C1 segment of cervical spinal cord (tissue), 14 donors: ENCODE data around the gene DAB2IP.

Experiments
- DNase-seq, 14 donors: peaks; one replicate each; lab custom pipeline; 2025; lab: John Stamatoyannopoulos, UW

DAB2IP gene

GRCh38 chr9:121743441-121744001, 92.1 kb downstream of the DAB2IP start:
- DNase-seq: peak in 12 of 14 donors; percentile 40 to 90 (median 60)

DNA sequence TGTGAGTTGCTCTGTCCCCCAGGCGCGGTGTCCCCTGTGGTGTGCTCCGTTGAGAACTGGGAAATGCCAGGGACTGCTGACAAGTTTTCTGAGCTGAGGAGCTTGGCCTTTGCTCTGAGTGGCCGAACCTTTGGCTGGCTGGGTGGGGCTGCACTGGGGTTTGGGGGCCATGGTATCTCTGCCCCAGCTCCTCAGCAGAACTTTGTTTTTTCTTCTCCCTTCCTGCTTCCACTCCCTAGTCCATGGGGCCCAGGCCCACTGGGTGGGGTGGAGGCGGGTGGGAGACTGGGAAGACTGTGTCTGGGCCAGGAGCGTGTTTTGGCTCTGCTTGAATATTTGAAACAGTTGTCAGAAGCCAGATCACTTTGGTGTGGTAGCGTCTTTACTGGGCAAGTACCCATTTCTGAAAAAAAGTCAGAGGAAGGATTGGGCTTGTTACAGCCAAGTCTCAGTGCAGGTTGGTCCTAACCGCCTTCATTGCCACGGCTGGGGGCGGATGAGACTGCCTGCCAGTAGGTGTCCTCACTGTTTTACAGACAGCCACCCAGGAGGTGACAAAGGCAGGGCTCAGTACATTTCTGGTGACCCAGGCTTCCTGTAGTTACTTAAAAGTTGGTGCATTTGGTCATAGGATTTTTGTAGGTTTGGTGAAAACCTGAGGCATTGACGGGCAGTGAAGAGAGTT, 92.7 kb downstream of the DAB2IP start:
- peak in 10 of 14 donors; percentile 22 to 60 (median 42) for DNase-seq

DNA sequence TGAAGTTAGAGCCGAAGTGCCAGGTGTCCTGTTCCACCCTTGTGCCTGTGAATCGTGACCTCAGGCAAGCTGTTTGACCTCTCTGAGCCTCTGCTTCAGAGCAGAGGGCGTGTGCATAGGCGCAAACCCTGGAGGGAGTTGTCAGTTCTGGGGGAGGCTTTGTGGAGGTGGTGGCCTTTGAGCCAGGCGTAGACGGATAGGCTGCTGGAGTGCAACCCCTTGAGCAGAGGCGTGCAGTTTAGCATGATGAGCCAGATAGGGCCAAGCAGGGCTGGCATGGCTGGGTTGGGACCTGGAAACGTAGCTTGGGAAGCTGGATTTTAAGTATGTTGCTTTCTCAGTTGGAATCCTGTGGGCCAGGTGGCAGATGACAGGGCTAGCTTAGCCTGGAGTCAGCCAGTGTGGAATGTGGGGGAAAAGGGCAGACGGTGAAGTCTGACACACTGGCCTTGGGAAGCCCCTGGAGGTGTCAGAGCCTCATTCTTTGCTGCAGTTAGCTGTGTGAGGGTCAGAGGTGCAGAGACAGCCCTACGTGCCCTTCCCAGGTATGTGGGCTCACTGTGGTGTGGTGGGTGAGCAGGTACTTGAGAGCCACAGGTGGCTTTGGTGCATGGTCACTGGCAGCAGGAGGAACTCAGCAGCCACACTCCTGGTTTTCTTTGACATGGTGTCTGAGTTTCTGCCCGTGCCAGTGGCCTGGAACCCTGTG, 93.4 kb downstream of the DAB2IP start:
- no peak for DNase-seq

- no peak for DNase-seq
Measured at GRCh38 chr9:121745396-121745695, 93.9 kb downstream of the DAB2IP start.

DNA sequence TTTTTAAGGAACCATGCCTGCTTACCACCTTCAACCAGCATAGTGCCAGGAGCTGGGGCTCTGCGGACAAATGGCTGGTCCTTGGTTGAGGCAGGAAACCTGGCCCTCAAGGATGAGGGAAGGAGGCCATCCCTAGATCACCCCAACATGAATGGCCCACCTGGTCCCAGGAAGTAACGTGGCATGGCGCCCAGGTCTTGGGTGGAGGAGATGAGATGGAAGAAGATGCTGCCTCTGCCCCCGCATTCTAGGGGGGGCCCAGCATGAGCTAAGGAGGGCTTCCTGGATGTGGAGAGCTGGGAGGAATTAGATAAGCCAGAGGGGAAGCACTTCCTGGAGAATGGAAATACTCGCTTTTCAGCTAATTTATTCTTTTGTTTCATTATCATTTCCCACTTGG, 95.0 kb downstream of the DAB2IP start:
- DNase-seq: no peak

- DNase-seq: no peak
Measured at GRCh38 chr9:121746866-121747265, 95.4 kb downstream of the DAB2IP start.

DNA sequence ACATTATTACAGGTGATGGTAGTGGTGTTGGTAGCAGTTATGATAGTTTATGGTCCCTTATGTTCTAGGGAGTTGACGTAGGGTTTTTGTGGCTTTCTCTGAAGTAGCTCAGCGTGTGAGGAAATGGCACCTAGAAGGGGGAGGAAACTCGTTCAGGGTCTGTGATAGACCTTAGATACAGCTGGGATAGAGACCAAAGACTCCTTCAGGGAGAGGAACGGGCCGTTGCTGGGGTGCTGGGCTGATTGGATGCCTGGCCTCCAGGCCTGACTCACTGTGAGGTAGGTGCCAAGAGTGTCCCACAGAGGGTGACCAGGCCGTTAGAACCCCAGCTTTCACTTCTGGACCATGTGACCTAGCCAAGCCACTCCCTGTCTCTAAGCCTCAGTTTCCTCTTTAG, 96.6 kb downstream of the DAB2IP start:
- DNase-seq: peak in 1 of 14 donors; percentile 58

DNA sequence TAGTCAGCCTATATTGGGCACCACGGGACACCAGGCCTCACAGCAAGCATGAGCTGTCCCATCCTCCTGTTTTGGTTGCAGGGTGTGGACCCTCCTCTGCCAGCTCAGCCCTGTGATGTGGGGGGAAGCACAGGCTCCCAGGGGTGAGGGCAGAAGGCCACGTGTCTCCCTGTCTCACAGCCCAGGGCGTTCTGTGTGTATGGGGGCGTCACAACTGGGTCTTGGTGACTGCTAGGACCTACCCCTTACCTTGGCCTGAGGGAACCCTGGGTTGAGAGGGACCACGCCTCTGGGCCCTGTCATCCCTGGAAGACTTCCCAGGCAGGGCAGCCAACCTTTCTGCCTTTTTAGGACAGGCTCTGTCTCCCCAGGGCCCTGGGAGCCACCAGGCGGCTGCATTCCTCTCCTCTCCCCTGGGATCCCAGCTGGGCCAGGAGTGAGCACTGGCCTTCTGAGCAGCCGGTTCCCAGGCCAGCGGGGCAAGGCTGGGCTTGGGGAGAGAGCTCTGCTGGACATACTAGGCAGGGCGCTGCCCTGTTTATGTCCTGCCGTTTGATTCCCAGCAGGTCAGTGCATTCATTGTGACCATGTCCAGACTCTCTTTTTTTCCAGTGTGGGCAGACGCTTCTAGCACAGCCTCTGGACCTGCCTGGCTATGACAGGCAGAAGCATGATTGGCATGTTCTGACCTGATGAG, 97.4 kb downstream of the DAB2IP start:
- DNase-seq: no peak

GRCh38 chr9:121749614-121750013, 98.2 kb downstream of the DAB2IP start:
- DNase-seq: no peak

DNA sequence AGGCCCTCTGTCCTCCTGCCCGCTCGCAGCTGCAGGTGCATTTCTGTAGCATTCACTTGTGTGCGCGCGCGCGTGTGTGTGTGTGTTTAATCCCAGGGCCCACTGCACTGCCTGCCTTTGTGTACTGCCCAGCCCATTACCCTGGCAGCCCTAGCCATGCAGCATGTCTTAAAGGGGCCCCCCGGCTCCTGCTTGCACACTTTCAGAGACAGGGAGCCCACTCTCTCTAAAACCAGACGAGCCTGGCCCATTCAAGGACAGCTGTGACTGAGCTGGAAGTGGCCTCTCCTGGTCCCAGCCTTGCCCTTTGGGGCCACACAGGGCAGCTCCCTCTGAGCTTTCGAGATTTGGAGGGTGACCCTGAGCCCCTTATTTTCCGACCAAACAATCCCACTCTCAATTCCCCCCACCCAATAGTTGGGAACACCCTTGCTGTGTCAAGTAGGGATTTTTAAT, 98.9 kb downstream of the DAB2IP start:
- DNase-seq: no peak

GRCh38 chr9:121750715-121751623, 99.5 kb downstream of the DAB2IP start:
- peak in 10 of 14 donors; percentile 22 to 75 (median 64) for DNase-seq

DNA sequence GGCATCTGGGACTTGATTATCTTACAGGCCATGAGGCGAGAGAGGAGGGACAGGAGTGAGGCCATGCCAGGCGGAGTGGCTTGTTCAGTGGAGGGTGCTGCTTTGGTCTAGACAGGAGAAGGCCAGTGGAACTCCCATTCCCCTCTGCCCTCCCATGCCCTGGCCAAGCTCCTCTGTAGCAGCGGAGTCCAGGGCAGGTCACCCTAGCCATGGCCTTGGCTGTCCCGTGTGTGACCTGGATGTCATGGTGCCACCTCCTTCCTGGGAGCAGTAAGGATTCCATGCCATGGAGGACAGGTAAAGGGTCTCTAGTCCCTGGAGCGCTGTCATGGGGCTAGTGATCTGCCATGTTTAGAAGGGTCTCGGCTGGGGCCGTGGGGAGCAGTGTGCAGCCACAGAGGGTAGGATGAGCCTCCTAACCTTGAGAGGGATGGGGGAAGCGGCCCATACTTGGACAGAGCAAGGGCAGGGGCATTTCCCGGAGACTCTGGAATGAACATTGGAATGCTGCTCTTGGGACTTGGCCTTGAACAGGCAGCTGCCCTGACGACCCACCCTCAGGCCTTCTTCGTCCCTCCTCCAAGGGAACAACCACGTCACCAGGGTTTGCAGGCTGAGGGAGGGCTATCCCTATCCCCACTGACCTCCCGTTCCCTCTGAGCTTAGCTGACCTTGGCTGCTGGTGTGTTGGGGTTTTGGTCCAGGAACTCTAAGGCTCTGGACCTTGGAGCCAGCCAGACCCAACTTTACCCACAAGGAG, 100.4 kb downstream of the DAB2IP start:
- peak in 1 of 14 donors; percentile 34 for DNase-seq

DNA sequence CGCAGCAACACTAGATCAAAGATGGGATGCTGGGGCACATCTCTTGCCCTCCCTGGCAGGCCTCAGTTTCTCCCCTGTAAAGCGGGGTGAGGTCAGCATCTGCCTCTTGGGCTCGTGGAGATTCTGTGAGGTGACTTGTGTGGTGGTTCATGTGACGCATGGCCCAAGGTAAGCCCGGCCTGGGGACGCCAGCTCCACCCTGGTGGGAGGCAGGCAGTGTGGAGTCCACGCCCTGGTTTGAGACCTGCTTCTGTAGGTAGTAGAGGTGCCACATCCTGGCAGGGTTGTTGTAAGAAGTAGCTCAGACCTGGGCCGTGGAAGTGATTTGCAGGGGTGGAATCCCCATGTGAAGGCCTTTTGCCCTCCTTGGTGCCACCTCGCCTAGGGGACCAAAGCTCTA, 101.5 kb downstream of the DAB2IP start:
- no peak for DNase-seq

- DNase-seq: peak in 1 of 14 donors; percentile 37
Measured at GRCh38 chr9:121753802-121754654, 102.6 kb downstream of the DAB2IP start.

GRCh38 chr9:121754655-121755436, 103.4 kb downstream of the DAB2IP start:
- no peak for DNase-seq

DNA sequence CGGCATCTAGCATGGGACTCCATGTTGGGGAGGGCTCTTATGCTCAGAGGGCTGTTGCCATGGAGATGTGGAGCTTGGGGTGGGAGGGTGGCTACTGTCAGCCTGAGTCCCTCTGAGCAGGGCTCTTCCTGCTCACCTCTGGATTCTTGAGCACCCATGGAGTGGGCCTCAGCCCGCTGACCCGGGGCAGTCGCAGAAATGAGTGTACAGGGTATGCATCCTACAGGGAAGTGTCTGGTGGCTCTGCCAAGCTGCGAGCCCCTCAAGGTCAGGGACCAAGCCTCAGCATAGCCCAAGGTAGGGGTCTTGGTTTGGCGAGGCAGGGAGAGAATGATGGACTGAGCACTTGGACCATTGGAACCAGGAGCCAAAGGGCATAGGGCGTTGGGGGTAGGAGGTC, 104.1 kb downstream of the DAB2IP start:
- DNase-seq: no peak

- DNase-seq: peak in 5 of 14 donors; percentile 37 to 54 (median 45)
Measured at GRCh38 chr9:121756474-121757280, 105.2 kb downstream of the DAB2IP start.

DNA sequence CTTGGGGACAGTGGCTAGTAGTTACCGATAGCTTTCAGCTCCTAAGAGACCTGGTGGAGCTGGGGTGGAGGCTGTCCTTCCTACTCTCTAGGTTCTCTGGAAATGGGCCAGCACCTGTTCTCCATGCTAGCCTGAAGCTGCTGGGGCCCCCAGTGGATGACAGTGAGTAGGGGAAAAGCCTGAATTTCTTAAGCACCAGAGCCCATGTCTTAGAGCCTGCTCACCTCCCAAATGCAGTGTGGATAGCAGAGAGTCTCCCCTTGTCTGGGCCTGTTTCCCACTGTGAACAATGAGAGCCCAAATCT, 105.8 kb downstream of the DAB2IP start:
- DNase-seq: peak in 1 of 14 donors; percentile 57
